SH-SY5Y (cell line): ENCODE results near the gene GNAI1.

Experiments used
- GATA2 ChIP-seq: IDR thresholded peaks from 2 replicates; pipeline ENCODE4 v1.6.1; 2011; ENCODE audit warnings: mild to moderate bottlenecking, low read depth, low read length
- GATA3 ChIP-seq: IDR thresholded peaks from 2 replicates; pipeline ENCODE4 v1.6.1; 2011; ENCODE audit warnings: low read depth, mild to moderate bottlenecking, low read length, moderate library complexity

- no peak for TF ChIP-seq GATA2
- no peak for TF ChIP-seq GATA3
Measured at GRCh38 chr7:80232979-80233724, 98.5 kb downstream of the GNAI1 start.
